ENCODE data around the gene DMD.
"Not testable (repeated sequence)": the region's sequence is repeated elsewhere in the genome, so short reads cannot be mapped to it uniquely, and the experiment has no call there.

Gene DMD

DNA sequence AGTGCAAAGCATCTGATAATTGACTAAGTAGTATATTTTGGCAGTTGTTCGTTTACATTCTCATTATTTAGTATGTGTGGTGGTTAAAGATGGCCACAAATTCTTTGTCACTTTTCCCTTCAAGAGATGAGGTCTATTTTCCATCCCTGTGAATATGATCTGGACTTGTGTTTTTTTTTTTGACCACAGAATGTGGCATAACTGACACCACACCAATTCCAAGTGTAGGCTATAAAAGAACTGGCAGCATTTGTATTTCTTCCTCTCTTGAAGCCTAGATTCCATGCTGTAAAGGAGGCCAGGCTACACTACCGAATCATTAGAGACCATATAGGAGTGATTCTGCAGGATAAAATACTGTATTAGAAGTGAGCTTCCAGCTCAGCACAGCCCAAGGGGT, 596.6 kb downstream of the DMD start:
- DNase-seq (ENCODE audit: low spot score): no peak

DNA sequence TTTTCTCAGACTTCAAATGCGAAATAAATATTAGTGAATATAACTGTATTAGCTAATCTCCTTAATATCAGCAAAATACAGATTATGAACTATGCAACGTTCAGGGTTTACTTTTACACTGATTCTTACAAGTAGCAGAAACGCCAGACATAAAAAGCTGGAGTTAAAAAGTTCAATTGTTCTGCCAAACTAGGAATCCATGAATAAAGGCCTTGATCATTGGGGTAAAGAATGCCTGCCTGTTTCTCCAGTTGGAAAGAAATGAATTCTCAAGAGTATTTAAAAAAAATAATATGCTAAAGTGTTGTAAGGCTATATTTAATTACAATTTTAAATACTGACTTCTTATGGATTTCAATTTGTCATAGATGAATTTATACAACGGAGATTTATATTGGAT, 612.2 kb downstream of the DMD start:
- no peak for DNase-seq (ENCODE audit: low spot score)

GRCh38 chrX:32598707-32599106, 612.6 kb downstream of the DMD start:
- no peak for DNase-seq (ENCODE audit: low spot score)

DNA sequence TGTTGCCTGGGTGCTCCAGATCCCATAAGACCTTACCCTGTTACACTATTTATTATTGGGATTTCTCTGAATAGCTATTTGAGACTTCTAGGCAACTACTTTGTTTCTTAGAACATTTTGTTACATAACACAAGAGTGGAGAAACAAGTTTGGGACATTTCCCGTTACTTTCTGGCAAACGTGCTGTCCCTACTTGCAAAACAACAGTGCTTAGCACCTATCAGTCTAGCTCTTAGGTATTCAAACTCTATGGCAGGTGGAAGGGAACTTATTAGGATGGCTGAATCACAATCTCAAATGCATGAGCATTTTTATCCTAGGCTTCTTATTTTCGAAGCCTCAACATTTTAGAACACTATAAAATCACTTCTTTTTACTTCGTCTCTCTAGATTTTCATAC, 613.6 kb downstream of the DMD start:
- no peak for DNase-seq (ENCODE audit: low spot score)

- DNase-seq (ENCODE audit: low spot score): no peak
Observed at GRCh38 chrX:32592786-32593185, 618.6 kb downstream of the DMD start.

DNA sequence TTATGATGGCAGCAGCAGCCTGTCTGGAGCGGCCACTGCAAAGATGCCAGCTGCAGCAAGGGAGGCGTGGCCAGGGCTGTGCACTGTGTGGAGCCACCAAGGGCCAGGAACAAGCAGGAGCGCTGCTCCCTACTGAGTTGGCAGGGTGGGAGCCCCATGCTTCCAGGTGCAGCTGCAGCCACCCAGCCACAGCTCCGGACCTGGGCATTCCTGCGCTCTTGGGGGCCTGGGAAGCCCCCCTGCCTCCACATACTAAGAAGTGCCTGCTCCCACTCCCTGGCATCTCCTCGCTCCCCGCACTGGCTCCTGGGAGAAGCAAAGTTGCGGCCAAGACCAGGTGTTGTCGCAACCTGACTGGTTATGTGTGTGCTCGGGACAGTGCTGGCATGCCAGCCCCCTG, 619.8 kb downstream of the DMD start:
- no peak for DNase-seq (ENCODE audit: low spot score)

DNA sequence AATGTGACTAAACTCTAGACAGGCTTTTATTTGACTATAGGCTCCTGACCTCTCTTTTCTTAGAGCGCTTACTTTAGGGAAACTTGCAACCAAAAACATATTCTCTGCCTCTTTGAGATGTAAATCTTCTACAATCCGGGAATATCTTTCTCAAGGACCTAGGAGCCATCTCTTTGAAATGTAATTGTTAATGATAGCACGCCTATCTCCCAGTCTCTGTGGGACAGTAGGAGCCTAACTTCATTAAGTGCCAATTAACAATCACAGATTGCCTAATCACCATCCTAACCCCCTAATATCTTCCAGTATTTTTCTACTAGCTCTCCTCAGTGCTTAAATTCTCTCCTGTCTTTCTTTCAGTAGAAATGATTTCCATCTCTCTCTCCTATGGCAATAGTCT, 628.6 kb downstream of the DMD start:
- no peak for DNase-seq (ENCODE audit: low spot score)

GRCh38 chrX:32576885-32577284, 634.5 kb downstream of the DMD start:
- no peak for DNase-seq (ENCODE audit: low spot score)

- DNase-seq (ENCODE audit: low spot score): no peak
Observed at GRCh38 chrX:32572644-32573043, 638.7 kb downstream of the DMD start.

DNA sequence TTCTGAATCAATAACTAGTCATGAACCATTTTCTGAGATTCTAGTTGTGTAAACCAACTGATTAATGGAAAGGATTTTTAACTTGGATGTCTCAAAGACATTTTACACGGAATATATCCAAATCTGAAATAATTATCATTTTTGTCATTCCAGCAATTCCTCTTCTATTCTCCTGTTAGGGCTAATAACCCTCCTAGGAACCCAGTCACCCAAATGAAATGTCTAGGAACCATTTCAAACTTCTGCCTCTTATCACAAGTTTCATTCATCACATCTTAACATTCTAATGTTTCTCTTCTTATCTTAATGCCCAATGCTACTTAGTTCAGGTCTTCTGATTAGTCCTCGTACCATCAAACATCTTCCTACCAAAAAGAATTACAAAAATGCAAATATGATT, 639.8 kb downstream of the DMD start:
- no peak for DNase-seq (ENCODE audit: low spot score)

DNA sequence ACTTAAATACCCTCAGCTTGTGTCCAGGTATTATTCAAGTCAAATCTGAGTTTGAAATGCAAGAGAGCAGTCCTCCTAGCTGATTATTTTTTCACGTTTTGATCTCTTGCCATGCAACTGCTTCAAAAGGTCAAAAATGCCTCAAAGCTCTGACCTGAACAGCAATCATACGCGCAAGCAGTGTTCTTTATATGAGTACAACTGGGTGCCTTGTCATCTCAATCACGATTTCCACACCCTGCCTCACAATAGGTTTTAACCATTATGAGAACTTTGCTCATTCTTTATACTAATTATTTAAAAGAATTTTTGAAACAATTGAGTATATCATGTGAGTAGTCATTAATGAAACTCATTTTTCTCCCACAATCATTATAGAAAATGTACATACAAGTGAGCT, 649.1 kb downstream of the DMD start:
- no peak for DNase-seq (ENCODE audit: low spot score)

GRCh38 chrX:32545101-32545500, 666.2 kb downstream of the DMD start:
- DNase-seq (ENCODE audit: low spot score): no peak

- no peak for DNase-seq (ENCODE audit: low spot score)
Observed at GRCh38 chrX:32538554-32538953, 672.8 kb downstream of the DMD start.

DNA sequence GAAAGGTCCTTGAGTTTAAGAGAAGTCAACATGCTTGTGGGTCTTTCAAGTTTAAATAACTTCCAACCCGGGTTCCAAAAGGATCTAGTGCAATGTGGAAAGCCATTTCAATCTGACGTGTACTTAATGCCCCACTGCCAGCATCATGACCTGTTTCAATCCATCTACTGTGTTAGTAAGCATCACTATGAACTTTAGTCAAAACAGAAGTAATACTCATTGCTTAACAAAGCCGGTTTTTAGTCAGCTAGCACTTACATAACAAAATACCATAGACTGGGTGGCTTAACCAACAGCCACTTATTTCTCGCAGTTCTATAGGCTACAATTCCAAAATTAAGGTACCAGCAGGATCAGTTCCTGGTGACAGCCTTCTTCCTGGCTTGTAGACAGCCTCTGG, 677.5 kb downstream of the DMD start:
- DNase-seq (ENCODE audit: low spot score): no peak

DNA sequence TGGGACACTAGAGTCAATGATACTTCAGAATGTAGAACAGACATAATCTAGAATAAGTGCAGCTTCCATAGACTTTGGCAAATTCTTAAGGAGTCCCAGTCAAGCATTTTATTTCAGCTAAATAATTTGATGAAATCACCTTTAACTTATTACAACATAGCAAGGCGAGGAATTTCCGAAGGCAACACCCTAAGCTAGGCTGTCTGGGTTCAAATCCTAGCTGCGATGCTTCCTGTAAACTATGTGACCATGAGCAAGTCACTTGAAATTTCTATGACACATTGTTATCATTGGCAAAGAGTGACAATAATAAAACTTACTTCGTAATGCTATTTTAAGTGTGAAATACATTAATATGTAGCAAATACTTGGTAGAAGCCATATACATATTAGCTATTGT, 679.1 kb downstream of the DMD start:
- DNase-seq (ENCODE audit: low spot score): no peak

- DNase-seq (ENCODE audit: low spot score): peak; percentile 25
Observed at GRCh38 chrX:32530802-32531403, 680.4 kb downstream of the DMD start.

DNA sequence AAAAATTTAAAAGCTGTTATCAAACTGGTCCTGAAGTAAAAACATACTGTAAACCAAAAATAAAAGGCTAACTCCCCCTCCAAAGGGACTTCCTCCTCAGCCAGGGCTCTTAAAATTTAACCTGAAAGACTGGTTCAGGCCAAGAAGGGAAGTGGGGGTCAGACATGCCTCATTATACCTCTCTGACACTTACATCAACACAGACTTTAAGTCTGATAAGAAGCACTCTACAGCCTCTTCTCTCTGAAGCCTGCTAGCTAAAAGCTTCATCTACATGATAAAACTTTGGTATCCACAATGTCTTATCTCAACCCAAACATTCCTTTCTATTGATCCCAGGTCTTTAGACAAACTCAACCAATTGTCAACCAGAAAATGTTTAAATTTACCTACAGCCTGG, 682.9 kb downstream of the DMD start:
- not testable (repeated sequence) for DNase-seq (ENCODE audit: low spot score)

DNA sequence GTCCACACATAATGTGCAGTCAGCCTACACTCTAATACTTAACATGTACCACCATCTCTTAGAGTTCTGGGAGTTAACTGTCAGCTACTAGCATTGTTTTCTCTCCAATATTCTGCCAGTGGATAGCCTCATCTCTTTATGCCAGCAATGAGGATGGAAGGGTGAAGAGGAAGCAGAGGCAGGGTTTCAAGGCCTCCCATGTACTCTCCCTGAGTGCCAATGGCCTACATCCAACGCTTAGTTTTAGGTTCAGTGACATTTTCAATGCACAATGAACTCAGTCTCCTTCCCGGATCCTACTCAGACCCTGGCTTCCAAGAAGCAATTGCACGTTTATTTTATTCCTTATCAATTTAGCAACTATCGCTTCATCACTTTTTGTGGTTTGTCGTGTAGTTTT, 686.1 kb downstream of the DMD start:
- DNase-seq (ENCODE audit: low spot score): no peak

GRCh38 chrX:32524385-32524784, 687.0 kb downstream of the DMD start:
- DNase-seq (ENCODE audit: low spot score): no peak

- no peak for DNase-seq (ENCODE audit: low spot score)
Observed at GRCh38 chrX:32520789-32521188, 690.6 kb downstream of the DMD start.

DNA sequence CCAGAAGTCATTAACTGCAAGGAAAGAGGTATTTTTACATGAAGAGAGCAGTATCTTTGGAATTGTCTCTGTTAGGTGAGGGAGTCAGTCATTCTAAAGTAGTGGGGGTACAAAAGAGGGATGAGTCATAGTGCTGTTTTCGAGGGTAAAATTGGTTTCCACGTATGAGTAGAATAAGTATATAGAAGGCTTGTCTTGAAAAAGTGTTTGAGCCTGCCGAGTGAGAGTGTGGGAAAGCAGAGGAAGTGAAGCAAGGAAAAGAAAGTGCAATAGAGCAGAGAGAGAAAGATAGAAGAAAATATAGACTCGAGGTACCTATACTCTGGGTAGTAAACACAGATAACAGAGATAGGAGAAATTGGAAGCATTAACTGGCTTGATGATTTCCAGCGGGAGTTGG, 696.4 kb downstream of the DMD start:
- DNase-seq (ENCODE audit: low spot score): no peak

GRCh38 chrX:32501606-32502005, 709.7 kb downstream of the DMD start:
- no peak for DNase-seq (ENCODE audit: low spot score)

- DNase-seq (ENCODE audit: low spot score): no peak
Observed at GRCh38 chrX:32496671-32497070, 714.7 kb downstream of the DMD start.

GRCh38 chrX:32495855-32496254, 715.5 kb downstream of the DMD start:
- DNase-seq (ENCODE audit: low spot score): no peak

DNA sequence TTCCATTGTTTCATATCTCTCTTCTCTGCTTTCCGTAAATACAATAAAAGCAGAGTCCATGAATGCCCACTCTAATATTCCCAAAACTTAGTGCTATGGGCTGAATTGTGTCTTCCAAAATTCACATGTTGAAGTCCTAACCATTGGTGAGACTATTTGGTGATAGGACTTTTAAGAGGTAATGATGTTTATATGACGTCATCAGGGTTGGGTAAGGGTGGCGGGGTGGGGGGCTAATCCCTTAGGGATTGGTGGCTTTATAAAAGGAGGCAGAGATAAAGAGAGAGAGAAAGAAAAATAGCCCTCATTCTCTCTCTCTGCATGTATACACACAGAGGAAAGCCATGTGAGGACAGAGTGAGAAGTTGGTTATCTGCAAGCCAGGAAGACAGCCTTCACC, 722.2 kb downstream of the DMD start:
- DNase-seq (ENCODE audit: low spot score): no peak

Data from LoVo (cell line).